HG03354 (cell line): Measurements from ENCODE around the gene TRAF3IP1.
"Not testable (repeated sequence)": the region's sequence is repeated elsewhere in the genome, so short reads cannot be mapped to it uniquely, and the experiment has no call there.

Experiments used
- ATAC-seq: cut with Tn5 transposase; IDR thresholded peaks from one replicate; pipeline ENCODE4 v1.9.1; 2021; ENCODE audit warnings: mild to moderate bottlenecking; ENCODE audit not compliant: unreplicated experiment, poor library complexity, severe bottlenecking

TRAF3IP1 gene

GRCh38 chr2:238401551-238401950 lies 81.2 kb downstream of the TRAF3IP1 start:
- no peak for ATAC-seq

GRCh38 chr2:238403632-238404405 lies 83.5 kb downstream of the TRAF3IP1 start:
- no peak for ATAC-seq

GRCh38 chr2:238404406-238405216 lies 84.3 kb downstream of the TRAF3IP1 start:
- ATAC-seq, result no peak

DNA sequence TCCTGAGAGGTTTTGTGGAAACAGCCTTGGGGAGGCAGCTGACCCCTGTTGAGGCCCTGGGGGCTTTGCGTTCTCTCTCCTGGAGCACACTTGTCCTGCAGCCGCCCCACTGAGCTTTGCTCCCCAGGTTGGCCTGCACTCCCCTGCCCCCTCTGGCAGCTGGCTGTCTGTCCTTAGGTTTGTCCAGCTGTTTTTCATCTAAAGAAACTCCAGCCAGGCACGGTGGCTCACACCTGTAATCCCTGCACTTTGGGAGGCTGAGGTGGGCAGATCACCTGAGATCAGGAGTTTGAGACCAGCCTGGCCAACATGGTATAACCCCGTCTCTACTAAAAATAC lies 84.9 kb downstream of the TRAF3IP1 start:
- not testable (repeated sequence) for ATAC-seq

DNA sequence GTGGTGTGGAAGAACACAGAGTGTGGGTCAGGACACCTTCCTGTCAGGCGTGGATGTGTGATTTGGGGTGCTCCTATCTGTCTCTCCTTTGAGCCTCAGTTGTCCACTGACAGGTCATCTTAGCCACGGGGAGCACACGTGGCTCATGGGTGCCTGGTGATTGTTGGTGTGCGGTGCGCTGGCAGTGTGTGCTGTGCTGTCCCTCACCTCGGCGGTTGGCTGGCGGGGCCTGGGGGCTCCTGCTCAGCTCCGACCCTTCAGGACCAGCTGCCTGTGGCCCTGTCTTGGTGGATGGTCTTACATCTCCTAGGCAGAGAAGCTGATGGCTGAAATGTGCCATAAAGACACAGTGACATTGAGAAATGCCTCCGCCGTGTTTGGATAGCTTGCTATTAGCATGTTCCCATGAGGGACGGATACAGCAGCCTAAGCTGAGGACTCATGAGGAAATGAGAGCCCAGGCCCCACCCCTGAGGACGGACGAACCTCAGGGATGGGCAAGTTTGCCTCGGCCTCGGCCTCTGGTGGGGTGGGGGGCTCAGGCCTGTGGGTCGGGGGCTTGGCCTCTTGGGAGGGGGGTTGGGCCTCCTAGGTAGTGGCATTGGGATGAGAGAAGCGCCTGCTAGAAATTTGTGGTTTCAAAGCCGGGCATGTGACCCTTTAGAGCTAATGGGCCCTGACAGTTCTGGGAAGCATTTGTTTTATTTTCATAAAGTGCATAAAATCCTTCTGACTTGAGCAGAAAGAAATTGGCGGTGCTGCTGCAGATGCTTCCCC lies 86.1 kb downstream of the TRAF3IP1 start:
- no peak for ATAC-seq

DNA sequence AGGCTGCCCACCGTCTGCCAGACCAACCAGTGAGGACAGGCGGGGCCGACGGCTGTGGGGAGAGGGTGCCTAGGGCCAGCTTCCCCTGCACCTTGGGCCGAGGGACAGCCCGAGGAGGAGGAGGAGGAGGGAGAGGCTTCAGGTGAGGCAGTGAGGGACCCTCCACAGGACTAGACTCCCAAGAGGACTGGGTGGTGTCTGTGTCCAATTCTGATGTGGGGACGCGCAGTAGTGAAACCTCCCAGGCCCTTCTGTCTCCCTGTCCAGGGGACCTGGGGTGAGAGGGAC lies 86.6 kb downstream of the TRAF3IP1 start:
- no peak for ATAC-seq

DNA sequence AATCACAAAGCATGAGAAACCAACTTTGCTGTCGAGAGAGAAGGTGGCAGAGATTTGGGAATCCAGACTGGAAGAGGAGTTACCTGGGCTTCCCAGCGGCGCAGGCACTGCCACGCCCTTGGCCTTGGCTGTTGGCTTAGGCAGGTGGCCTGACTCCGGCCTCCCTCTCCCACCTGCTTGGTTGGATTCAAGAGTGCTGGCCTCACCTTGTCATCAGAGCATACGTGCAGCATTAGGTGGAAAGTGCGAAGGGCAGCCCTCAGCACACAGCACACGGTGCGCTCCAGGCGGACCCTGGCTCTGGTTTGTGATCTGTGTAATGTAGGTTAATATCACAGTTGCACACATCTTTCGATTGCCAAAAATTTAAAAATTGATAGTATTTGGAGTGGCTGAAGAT lies 87.2 kb downstream of the TRAF3IP1 start:
- no peak for ATAC-seq

DNA sequence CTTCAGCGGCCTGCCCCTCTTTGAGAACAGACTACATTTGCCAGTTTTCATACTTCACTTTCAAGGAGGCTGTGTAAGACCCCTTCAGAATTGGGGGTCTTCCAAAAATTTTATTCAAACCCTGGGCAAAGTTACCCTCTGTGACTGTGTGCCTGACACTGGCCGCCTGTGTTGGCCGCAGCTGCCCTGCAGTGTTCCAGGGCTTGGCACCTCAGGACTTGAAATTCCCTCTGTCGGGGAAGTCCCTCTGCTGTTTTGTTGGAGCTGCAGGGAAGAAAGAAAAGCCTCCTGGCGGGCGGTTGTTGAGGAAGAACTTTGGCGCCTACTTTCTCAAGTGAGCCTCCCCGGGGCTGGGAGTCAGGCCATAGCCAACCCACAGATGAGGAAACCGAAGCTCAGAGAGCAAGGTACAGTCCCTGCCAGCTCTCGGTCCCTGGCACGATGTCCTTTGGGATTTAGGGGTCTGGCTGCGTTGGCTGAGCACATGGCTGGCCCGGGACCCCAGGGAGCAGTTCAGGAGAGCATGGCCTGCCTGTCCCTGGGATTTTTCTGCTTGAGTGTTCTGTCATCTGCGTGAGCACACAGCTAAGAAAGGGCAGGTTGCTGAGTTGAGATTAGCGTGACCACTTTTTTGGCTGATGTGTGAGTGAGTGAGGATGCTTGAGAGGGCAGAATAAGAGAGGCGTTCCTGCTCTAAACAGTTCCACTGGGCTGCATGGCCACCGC lies 88.5 kb downstream of the TRAF3IP1 start:
- no peak for ATAC-seq

DNA sequence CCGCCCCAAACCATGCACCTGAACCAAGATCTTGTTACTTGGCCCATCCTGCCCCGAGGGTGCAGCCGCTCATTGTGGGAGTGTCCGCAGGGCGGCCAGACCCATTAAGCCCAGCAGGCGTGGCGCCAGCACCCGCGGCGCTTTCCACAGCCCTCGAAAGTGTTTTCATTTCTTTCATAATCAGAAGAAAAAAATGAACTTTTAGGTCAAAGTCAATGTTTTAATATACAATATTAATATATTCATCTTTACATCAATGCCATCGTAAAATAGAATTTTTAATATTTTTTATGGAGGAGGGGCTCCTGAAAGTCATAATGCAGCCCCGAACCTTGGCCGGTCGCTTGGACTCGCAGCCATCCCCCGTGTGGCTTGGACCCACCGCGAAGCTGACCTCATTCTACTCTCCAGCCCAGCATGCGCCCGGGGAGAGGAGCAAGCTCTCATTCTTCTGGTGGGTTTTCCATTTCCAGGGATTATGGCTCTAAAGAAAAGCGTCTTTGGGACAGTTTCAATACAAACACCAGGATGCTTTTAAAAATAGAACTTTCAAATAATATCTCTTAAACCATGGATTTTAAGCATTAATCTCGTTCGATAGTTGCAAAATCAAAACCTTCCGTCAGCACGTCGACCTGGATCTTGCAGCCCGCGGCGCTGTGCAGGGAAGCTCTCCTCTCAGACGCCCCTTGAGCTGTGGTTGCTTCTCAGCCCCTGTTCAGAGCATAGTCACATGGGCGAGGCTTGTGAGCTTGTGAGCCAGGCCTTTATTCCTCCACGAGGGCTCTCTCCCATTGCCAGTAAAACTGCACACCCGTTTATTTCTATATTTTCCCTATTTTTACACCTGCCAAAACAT lies 89.3 kb downstream of the TRAF3IP1 start:
- no peak for ATAC-seq

DNA sequence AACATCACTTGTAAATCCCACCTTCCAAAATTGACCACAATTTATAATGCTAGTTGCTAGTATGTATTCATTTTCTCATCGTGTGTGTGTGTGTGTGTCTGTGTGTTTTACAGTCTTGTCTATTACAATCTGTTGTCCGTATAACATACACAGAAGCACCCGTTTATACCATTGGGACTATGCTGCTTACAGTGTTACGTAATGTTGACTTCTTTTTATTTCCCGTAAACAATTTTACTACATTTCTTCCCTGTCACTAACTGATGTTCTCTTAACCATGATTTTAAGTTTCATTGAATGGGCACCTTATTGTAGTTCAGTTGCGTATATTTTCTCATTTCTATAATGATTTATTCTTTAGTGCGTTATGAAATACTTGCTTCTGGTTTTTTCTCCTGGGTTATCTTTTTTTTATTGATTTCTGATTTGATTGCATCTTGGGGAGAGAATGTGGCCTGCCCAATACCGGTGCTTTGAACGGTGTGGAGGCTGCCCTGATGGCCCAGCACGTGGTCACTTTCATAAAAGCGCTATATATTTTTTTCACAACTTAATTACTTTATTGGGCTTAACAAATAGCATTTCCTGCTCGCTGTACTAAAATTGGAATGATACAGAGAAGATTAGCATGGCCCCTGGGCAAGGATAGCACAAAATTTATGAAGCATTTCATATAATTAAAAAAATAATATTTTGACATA lies 91.9 kb downstream of the TRAF3IP1 start:
- ATAC-seq, result no peak

GRCh38 chr2:238413368-238413767 lies 93.0 kb downstream of the TRAF3IP1 start:
- ATAC-seq, result no peak

DNA sequence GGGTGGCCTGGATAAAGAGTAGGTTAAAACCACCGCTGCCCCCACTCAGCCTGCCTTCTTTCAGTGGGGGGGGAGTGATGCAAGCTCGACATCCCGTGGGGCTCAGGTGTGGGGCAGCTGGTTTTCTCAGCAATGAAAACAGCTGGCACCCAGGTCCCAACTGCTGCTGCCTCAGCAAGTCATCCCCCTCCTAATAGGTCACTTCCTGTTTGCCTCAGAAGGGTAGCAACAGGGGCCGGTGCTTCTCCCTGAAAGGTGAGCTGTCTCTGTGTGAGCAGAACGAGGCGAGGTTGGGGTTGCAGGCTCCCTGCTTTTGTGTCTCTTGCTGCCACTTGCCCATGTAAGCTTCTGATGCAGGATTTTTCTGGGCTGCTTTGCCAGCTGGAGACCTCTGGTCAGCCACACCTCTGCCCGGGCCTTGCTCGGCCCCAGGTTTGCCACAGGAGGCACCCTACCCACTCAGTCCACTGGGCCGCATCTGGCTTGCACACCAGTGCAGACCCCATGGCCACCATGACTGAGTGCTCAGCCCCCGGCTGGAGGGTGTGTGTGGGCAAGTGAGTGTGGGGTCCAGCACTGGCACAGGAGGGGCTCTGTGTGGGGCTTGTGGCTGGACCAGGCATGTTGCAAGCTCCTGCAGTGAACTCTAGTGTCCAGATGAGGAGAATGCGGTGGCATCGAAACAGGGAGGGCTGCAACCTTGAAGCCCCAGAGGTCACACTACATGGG lies 94.9 kb downstream of the TRAF3IP1 start:
- ATAC-seq, result no peak

DNA sequence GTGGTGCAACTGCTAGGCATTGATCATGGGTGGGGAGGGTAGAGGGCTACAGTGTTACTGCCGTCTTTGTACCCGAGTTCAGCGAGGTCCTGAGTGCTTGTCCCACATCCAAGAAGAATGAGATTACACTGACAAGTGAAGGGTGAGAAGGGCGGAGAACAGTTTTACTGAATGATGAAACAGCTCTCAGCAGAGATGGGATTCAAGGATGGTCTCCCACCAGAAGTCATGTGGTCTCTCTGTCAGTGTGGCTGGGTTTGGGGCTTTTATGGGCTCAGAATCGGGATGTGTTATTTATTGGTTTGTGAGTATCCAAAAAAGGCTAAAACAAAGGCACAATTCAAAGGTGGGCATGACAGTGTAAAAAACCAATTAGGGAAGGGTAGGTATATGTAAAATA lies 95.6 kb downstream of the TRAF3IP1 start:
- no peak for ATAC-seq

DNA sequence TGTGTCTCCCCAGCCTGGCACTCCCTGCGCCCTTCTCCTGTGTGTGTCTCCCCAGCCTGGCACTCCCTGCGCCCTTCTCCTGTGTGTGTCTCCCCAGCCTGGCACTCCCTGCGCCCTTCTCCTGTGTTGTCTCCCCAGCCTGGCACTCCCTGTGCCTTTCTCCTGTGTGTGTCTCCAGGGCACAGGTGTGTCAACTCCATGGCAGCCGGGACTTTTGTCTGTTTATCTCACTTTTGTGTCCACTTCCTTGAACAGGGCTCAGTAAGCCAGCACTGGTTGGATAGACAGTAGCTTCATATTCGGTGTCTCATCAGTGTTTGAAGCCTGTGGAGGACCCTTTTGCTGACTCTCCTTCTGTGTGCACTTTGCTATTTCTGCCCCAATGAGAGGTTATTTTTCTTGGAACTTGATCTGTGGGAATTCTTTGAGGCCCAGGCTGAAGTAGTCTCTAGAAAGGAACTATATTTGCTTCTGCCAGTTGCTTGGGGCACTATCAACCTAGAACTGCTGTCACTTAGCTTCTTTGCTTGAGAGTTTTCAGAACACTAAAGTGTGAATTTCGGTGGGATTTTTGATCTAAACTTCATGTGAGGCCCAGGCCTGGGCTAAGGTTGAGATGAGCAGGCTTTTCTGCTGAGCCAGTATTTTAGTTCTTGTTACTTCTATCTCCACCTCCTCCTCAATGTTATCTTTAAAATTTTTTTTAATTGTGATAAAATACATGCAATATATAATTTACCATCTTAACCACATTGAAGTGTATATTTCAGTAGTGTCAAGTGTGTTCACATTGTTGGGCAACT lies 98.1 kb downstream of the TRAF3IP1 start:
- no peak for ATAC-seq

DNA sequence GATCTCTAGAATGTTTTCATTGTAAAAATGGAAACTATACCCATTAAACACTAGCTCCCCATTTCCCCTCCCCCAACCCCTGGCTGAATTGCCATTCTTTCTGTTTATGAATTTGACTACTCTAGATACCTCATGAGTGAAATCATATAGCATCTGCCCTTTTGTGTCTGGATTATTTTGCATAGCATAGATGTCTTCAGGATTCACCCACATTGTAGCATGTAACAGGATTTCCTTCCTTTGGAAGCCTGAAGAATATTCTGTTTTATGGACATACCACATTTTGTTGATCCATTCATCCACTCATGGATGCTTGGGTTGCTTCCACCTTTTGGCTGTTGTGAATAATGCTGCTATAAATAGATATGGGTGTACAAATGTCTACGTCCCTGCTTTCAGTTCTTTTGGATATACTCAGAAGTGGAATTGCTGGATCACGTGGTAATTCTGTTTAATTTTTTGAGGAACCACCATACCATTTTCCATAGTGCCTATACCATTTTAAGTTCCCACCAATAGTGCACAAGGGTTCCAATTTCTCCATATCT lies 98.8 kb downstream of the TRAF3IP1 start:
- ATAC-seq, result no peak

GRCh38 chr2:238420442-238420841 lies 100.1 kb downstream of the TRAF3IP1 start:
- no peak for ATAC-seq
